ENCODE data around the gene SUN1. TPM values are rescaled to one million over a fixed set of nuclear protein-coding genes. Genes with fewer than 3 reads are reported as not detected.
"Not testable (repeated sequence)": the region's sequence is repeated elsewhere in the genome, so short reads cannot be mapped to it uniquely, and the experiment has no call there.

Gene SUN1
- total RNA-seq, 1 donor from 2014 or later: 121 TPM

- Mint-ChIP-seq H3K27ac (no peak overlapping the region), H3K4me3 (no peak overlapping the region), H3K27me3 (no peaks in the 10 kb centered on the region), H3K9me3 (no peaks in the 10 kb centered on the region), H3K4me1 (ENCODE audit: unreplicated experiment) (no peaks in the 10 kb centered on the region), H3K36me3 (peaks cover 16% of the 10 kb centered on the region)
- TF ChIP-seq, protein P1, sequence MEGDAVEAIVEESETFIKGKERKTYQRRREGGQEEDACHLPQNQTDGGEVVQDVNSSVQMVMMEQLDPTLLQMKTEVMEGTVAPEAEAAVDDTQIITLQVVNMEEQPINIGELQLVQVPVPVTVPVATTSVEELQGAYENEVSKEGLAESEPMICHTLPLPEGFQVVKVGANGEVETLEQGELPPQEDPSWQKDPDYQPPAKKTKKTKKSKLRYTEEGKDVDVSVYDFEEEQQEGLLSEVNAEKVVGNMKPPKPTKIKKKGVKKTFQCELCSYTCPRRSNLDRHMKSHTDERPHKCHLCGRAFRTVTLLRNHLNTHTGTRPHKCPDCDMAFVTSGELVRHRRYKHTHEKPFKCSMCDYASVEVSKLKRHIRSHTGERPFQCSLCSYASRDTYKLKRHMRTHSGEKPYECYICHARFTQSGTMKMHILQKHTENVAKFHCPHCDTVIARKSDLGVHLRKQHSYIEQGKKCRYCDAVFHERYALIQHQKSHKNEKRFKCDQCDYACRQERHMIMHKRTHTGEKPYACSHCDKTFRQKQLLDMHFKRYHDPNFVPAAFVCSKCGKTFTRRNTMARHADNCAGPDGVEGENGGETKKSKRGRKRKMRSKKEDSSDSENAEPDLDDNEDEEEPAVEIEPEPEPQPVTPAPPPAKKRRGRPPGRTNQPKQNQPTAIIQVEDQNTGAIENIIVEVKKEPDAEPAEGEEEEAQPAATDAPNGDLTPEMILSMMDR (conservative IDR thresholded peaks at IDR 0.05): peak; percentile 79
- no peak for DNase-seq (ENCODE audit: extremely low spot score, unreplicated experiment)
Observed at GRCh38 chr7:786472-787255, 45.6 kb upstream of the SUN1 start.

DNA sequence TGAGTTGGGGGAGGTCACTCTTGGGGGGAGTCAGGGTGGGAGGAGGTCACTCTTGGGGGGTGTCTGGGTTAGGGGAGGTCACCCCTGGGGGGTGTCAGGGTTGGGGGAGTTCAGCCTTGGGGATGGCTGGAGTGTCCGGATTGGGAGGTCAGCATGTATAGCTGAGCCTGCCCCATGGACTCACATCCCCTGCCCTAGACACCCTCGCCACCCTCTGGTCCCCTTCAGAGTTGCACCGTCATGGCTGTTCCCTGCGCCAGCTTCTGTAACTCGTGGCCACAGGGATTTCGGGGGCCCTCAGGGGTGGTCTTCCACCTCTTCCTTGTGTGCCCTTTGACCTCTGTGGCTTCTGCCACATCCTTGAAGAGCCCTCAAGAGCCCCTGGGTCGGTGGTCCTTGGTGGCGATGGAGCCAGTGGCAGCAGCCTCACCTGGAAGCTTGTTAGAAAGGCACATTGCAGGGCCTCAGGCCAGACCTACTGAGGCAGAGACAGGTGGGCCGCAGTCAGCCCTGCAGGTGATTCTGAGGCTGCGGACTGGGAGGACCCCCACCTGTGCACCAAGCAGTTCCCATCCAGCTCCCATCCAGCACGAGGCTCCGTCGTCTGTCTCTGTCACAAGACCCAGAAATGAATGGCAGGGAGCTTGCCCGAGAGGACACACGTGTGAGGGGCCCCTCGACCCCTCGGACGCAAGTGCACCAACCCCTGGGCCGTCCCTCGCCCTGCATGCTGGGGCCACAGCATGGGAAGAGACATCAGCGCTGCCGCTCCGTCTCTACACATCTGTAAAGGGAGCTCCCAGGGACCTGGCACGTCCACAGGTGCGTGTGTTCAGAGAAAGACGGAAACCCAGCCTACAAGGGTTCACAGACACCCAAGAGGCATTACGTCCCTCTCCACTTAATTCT lies 44.7 kb upstream of the SUN1 start:
- Mint-ChIP-seq H3K27me3 (no peaks in the 10 kb centered on the region), H3K36me3 (peaks cover 20% of the 10 kb centered on the region), H3K9me3 (no peaks in the 10 kb centered on the region), H3K4me3 (no peak overlapping the region), H3K27ac (no peak overlapping the region), H3K4me1 (ENCODE audit: unreplicated experiment) (no peaks in the 10 kb centered on the region)
- no peak for DNase-seq (ENCODE audit: extremely low spot score, unreplicated experiment)
- TF ChIP-seq, protein P1 (conservative IDR thresholded peaks at IDR 0.05): peak; percentile 25

DNA sequence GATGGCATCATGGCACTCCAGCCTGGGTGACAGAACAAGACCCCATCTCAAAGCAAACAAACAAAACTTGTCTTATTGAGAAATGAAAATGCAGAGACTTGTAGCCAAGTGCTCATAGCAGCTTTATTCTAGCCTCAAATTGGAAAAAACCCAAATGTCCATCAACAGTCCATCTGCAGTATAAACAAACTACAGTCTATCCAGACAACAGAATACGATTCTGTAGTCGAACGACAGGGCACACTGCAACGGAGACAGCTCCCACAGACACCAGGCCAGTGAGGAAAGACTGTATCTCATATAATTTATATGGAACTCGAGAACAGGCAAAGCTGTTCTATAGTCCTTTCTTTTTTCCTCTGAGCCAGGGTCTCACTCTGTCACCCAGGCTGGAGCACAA lies 40.8 kb upstream of the SUN1 start:
- Mint-ChIP-seq H3K36me3 (peaks cover 22% of the 10 kb centered on the region), H3K9me3 (no peaks in the 10 kb centered on the region)
- DNase-seq (ENCODE audit: extremely low spot score, unreplicated experiment): no peak

DNA sequence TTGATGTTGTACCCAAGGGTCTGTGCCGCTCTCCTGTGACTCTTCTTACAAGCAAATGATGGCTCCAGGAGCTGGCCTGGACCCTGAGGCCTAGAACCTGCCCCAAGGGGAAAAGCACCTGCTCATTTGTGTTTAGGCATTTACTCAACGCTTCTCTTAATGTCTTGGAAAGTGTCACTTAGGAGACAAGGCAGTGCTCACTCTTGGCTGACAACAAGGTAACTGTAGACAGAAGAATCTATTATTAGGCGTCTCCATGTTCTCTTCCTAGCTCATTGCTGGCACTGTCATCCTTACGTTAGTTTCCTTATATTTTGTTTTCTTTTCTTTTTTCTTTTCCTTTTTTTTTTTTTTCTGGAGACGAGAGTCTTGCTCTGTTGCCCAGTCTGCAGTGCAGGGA lies 38.1 kb upstream of the SUN1 start:
- Mint-ChIP-seq H3K4me1 (ENCODE audit: unreplicated experiment) (no peaks in the 10 kb centered on the region), H3K9me3 (no peaks in the 10 kb centered on the region), H3K27me3 (no peaks in the 10 kb centered on the region), H3K4me3 (no peak overlapping the region), H3K27ac (no peak overlapping the region), H3K36me3 (peaks cover 20% of the 10 kb centered on the region)
- TF ChIP-seq, protein P1 (conservative IDR thresholded peaks at IDR 0.05): no peak
- no peak for DNase-seq (ENCODE audit: extremely low spot score, unreplicated experiment)

More for the DNA sequence above, 40.8 kb upstream of the SUN1 start:
- TF ChIP-seq, protein P1 (conservative IDR thresholded peaks at IDR 0.05): no peak
- H3K4me1 Mint-ChIP-seq (ENCODE audit: unreplicated experiment): no peaks in the 10 kb centered on the region
- H3K4me3 Mint-ChIP-seq: no peak overlapping the region
- no peaks in the 10 kb centered on the region for H3K27me3 Mint-ChIP-seq
- H3K27ac Mint-ChIP-seq: no peak overlapping the region

DNA sequence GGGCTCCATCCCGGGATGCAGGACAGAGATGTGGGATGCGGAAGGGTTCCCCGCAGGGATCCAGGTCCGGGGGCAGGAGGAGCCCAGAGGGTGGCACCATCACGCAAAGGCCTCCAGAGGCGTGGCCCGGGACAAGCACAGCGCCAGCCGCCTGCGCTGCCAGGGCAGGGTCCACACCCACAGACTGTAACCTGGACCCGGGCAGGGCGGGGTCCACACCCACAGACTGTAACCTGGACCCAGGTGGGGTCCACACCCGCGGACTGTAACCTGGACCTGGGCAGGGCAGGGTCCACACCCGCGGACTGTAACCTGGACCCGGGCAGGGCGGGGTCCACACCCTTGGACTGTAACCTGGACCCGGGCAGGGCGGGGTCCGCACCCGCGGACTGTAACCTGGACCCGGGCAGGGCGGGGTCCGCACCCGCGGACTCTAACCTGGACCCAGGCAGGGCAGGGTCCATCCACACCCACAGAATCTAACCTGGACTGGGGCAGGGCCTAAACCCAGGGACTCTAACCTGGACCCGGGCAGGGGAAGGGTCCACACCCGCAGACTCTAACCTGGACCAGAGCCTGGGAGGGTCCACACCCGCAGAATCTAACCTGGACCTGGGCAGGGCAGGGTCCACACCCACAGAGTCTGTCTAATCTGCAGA lies 37.5 kb upstream of the SUN1 start:
- no peaks in the 10 kb centered on the region for H3K27me3 Mint-ChIP-seq

DNA sequence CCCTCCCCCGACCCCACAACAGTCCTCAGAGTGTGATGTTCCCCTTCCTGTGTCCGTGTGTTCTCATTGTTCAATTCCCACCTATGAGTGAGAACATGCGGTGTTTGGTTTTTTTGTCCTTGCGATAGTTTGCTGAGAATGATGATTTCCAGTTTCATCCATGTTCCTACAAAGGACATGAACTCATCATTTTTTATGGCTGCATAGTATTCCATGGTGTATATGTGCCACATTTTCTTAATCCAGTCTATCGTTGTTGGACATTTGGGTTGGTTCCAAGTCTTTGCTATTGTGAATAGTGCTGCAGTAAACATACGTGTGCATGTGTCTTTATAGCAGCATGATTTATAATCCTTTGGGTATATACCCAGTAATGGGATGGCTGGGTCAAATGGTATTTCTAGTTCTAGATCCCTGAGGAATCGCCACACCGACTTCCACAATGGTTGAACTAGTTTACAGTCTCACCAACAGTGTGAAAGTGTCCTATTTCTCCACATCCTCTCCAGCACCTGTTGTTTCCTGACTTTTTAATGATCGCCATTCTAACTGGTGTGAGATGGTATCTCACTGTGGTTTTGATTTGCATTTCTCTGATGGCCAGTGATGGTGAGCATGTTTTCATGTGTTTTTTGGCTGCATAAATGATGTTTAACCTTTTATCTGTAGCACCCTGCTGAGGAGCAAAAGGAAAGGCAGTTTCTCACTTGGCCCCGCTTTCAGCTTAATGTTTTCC lies 35.7 kb upstream of the SUN1 start:
- H3K36me3 Mint-ChIP-seq: peaks cover 17% of the 10 kb centered on the region
- not testable (repeated sequence) for H3K4me3 Mint-ChIP-seq; DNase-seq (ENCODE audit: extremely low spot score, unreplicated experiment); H3K27me3 Mint-ChIP-seq; H3K9me3 Mint-ChIP-seq; H3K4me1 Mint-ChIP-seq (ENCODE audit: unreplicated experiment); H3K27ac Mint-ChIP-seq

More for the DNA sequence above, 37.5 kb upstream of the SUN1 start:
- DNase-seq (ENCODE audit: extremely low spot score, unreplicated experiment): no peak
- H3K27ac Mint-ChIP-seq: no peak overlapping the region
- no peaks in the 10 kb centered on the region for H3K9me3 Mint-ChIP-seq
- no peaks in the 10 kb centered on the region for H3K4me1 Mint-ChIP-seq (ENCODE audit: unreplicated experiment)
- no peak overlapping the region for H3K4me3 Mint-ChIP-seq
- TF ChIP-seq, protein P1 (conservative IDR thresholded peaks at IDR 0.05): no peak
- H3K36me3 Mint-ChIP-seq: peaks cover 17% of the 10 kb centered on the region
